Superior temporal gyrus (tissue), 1 donor: Measurements from ENCODE around the gene DNAJB7.
"Not testable (repeated sequence)": the region's sequence is repeated elsewhere in the genome, so short reads cannot be mapped to it uniquely, and the experiment has no call there.

Experiments used
- DNase-seq: peaks from one replicate; pipeline ENCODE4 v3.0.0-alpha.2; 2016; ENCODE audit errors: extremely low spot score

DNAJB7 gene

DNA sequence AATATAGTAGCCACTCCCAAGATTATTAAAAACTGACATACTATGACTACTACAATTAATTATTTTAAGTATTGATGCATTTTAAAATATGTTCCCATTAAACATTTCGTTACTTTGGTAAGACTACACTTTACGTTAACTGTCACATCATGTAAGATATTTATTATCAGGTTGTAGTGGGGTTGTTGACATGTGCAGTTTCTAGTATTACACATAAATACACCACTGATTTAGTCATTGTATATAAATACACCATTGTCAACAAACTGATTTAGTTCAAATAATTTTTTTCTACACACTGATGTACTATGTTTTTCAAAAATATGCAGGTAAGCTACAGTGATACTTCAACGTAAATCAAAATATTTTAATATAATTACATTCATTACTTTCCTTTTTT, 17.0 kb downstream of the DNAJB7 start:
- DNase-seq = no peak

DNA sequence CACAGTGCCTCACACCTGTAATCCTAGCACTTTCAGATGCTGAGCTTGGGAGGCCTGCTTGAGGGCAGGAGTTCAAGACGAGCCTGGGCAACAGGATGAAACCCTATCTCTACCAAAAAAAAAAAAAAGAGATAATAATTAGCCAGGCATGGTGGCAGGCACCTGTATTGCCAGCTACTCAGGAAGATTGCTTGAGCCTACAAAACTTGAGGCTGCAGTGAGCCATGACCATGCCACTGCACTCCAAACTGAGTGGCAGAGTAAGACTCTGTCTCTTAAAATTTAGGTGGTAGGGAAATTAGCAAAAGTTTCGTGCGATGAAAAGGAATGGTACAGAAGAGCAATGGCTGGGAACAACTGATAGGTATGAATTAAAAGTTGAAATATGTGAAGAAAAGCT, 23.4 kb downstream of the DNAJB7 start:
- DNase-seq = no peak

DNA sequence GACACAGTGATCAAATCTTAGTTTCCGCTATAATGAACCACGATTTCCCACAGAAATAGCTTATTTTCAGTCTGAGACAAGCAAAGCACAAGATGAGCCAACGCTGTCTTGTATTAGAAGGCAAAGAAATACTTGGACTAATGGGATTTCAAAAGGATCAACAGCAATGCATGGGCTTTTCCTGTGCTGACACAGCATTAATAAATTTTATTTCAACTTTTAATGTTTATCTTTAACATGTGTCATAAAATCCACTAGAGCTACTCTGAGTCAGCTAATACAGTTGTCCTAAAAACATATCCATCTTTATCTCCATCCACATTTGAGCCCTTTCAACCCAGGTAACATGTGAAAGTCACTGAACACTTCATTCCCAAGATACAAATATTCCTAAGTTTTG, 27.3 kb downstream of the DNAJB7 start:
- no peak for DNase-seq

DNA sequence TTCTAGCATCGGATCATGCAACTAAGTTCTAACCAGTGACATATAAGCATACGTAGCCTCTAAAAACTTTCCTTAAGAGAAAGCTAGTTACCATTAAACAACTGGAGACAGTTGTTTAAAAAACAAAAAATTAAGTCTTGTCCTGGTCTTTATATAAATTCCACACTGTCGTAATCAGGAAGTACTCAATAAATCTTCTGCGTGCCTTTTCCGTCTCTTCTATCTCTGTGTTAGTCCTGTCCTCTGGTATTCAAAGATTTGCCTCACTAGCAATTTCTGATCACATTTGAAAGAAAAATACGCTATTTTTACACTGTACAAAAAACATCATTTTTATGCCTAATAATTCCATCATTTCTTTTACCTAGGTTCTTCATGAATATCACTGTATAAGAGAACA, 32.8 kb downstream of the DNAJB7 start:
- no peak for DNase-seq

DNA sequence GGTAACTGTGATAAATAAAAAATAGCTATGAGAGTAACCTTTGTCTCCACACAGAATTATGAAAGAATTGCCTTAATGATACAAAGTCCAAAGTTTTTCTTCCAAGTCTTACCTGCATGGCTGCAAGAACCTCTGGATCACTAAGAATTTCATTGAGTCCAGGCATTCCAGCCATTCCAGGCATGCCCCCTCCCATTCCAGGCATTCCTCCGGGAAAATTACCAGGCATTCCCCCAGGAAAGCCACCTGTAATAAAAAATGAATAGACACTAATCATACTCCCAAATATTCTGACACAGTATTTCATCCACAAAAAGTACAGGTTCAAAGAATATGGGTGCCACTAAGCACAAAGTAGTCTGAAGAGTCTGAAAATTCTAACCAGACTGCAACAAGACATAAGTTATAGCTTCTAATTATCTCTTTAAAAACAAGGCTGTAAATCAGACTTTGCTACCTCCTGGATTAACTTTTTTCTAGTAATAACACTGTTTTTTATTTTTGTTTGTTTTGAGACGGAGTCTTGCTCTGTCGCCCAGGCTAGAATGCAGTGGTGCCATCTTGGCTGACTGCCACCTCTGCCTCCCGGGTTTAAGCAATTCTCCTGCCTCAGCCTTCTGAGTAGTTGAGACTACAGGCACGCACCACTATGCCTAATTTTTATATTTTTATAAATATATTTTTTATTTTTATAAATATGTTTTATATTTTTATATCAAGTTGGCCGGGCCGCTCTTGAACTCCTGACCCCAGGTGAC, 34.8 kb downstream of the DNAJB7 start:
- DNase-seq = no peak

DNA sequence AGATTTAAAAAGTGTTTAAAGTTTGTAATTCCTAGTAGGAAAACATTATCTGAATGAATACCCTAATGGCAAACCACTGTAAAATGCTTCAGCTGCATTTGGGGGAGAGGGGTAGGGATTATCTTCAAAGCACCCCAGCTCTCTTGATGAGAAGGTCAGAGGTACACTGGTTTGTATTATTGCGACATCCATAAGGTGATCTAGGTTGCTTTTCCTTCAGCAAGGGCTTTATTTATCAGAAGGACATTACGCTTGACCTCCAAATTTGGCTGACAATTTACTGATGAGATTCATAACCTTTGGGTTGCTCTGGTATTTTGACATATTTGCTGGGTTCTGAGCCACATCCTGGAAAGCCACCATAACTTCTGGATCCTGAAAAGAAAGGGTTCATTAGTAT, 35.6 kb downstream of the DNAJB7 start:
- not testable (repeated sequence) for DNase-seq

DNA sequence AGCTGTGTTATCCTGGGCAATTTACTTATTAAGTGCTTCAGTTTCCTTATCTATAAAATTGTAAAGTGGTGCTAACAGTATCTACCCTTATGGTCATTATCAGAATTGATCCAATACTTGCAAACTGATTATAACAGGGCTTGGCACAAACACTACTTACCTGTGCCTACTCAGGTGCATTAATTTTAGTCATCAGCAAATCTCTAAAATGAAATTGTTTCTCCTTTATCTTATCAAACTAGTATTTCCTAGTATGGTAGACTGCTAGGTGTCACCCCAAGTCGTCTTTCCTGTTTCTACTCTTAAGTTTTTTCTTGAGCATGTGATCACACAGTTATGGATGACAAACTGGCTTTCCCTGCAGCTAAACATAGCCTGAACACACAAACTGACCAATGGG, 38.5 kb downstream of the DNAJB7 start:
- DNase-seq = no peak

DNA sequence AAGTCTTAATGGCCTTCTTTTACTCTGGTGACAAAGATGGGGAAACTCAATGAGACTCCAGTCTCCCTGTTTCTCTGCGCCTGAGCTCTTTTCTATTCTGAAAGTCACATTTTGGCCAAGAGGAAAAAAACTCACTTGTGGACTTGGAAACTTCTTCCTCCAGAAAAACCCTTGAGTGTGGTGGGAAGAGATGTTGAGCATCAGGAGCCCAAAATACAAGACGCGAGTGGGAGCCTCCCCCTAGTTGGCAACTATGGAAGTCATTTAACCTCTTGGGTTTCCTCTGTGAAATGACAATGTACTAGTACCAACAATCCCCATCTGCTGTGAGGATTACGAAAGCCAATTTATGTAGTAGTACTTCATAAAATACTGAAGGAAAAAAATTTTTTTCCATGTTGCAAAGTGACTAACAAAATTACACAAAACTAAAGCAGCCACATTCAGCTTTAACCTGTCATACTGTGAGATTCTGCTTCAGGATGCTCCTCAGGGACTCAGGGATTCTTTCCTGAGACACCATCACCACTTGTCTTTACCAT, 42.2 kb downstream of the DNAJB7 start:
- no peak for DNase-seq

DNA sequence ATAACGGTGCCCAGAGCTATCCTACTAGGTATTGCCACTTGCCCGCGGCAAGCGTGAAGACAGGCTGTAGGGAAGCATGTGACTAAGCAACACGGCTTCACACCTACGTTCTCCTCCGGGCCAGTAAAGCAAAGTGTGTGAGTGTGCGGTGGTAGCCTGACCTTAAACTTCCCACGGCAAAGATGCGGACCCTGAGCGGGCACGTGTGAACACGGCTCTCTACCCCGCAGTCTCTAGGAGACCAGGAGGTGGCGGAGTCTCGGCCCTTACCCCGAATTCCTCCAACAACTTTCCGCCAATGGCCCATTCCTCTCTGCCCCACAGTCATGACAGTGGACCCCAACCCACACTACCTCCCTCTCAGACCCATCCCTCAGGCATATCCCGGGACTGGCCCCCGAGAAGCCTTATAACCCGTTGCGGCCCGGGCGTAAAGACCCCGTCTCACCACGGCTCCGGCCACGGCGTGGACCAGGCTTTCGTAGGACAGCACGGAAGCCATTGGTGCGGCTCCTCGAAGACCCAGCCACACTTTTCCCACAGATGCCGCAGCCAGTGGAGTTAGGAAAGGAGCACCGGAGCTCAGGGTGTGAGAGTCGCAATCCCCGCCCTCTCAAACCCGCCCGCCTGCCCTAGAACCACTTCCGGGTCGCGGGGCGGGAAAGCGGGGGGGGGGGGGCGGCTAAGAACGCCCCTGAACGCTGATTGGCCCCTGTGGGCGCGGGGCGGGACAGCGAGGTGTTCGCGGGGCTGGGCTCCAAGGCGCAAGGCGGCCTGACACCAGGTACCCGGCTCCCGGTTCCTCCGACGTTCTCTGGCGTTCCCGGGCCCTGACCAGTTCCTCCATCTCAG, 42.9 kb downstream of the DNAJB7 start, which contains the start of gene SLC25A17:
TSS of gene SLC25A17 (minus strand) at position 600 of the 852 bp plus-strand sequence. CDS start at position 502, 98 bp downstream.
- peak; percentile 88 for DNase-seq

DNA sequence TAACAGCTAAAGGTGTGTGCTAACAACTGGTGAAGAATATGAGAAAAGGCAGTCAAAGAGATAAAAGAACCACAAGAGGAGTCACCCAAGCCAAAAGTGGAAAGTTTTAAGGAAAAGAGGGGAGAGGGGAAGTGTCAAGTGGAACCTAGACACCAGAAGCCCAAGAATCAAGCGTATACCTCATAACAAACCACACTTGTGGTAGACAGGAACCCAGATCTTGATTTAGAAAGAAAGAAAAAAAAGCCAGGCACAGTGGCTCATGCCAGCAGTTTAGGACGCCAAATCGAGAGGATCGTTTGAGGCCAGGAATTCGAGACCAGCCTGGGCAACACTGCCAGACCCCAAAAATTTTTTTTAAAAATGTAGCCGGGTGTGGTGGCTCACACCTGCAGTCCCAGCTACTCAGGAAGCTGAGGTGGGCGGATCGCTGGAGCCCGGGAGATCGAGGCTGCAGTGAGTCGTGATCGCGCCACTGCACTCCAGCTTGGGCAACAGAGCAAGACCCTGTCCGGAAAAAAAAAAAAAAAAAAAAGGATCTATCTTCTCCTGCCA, 43.6 kb downstream of the DNAJB7 start:
- no peak for DNase-seq

DNA sequence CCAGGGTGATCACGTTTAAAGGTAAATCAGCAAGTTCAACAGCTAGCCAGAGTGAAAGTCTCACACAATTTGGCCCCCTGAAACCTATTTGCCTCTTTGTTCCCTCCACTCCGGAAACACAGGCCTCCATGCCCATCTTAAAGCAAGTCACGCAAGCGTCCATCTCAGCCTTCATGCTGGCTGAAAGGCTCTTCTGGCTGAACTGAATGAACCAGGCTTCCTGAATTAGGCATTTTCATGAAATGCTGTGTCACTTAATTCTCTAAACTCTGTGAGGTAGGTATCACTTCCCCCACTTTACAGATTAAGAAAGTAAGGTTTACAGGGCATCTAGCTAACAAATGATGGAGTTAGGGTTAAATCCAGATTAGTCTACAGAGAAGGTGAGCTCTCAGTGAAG, 44.2 kb downstream of the DNAJB7 start:
- DNase-seq = no peak

DNA sequence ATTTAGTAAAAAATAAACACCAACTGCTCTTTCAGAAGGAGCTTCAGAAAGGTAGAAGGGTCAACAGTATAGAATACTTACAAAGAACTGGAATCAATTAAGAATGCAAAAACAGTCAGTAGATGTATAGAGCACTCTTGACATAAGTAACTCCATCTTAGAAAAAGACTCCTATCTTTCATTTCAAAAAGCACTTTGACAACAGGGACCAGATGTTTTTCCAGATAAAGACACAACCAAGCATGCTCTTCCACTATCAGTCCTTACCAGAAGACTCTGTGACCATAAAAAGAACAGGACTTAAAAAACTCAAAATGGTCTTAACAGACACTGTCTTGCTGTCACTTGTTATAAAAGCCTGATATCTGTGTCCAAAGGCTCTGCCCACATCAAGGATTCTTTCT, 48.0 kb downstream of the DNAJB7 start:
- DNase-seq = no peak
